ENCODE measurements around the gene ARSD. TPM values are rescaled to one million over a fixed set of nuclear protein-coding genes. Genes with fewer than 3 reads are reported as not detected.
A peak's percentile ranks its signal among the peaks of the same experiment; 100 is the strongest.
"Not testable (repeated sequence)": the region's sequence is repeated elsewhere in the genome, so short reads cannot be mapped to it uniquely, and the experiment has no call there.

Gene ARSD
- total and polyA plus RNA-seq, 12 donors = 4.2 to 19.0 (median 6.8) TPM

DNA sequence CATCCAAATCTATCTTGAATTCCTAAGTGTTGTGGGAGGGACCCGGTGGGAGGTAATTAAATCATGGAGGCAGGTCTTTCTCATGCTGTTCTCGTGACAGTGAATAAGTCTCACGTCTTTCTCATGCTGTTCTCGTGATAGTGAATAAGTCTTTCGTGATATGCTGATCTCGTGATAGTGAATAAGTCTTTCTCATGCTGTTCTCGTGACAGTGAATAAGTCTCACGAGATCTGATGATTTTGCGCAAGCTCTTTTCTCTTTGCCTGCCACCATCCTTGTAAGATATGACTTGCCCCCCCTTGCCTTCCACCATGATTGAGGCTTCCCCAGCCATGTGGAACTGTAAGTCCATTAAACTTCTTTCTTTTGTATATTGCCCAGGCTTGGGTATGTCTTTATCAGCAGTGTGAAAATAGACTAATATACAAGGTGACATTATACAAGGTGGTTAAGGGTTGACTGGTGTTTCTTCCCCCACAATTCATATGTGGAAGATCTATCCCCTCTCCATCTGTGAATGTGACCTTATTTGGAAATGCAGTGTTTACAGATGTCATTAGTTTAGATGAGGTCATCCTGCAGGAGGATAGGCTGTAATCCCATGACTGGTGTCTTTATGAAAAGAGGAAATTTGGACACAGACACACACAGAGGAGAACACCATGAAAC, 27.6 kb downstream of the ARSD start:
- DNase-seq = no peak
- H3K4me1 ChIP-seq = peaks cover 0 to 17% (median 0%) of the 10 kb centered on the region in 9 donors
- H3K9me3 ChIP-seq = peaks cover 0 to 20% (median 0%) of the 10 kb centered on the region in 11 donors
- no peak overlapping the region for H3K27ac ChIP-seq
- H3K4me3 ChIP-seq = no peak overlapping the region
- peaks cover 0 to 8% (median 0%) of the 10 kb centered on the region in 9 donors for H3K36me3 ChIP-seq
- no peak for ATAC-seq
- TF ChIP-seq, protein P1, sequence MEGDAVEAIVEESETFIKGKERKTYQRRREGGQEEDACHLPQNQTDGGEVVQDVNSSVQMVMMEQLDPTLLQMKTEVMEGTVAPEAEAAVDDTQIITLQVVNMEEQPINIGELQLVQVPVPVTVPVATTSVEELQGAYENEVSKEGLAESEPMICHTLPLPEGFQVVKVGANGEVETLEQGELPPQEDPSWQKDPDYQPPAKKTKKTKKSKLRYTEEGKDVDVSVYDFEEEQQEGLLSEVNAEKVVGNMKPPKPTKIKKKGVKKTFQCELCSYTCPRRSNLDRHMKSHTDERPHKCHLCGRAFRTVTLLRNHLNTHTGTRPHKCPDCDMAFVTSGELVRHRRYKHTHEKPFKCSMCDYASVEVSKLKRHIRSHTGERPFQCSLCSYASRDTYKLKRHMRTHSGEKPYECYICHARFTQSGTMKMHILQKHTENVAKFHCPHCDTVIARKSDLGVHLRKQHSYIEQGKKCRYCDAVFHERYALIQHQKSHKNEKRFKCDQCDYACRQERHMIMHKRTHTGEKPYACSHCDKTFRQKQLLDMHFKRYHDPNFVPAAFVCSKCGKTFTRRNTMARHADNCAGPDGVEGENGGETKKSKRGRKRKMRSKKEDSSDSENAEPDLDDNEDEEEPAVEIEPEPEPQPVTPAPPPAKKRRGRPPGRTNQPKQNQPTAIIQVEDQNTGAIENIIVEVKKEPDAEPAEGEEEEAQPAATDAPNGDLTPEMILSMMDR (IDR thresholded peaks at IDR 0.05) = no peak
- H3K27me3 ChIP-seq = peaks cover 0 to 3% (median 0%) of the 10 kb centered on the region in 7 donors
- WGBS, 2 donors = 91 to 92% methylated on average over 9 of the region's 9 CpGs
- intact Hi-C loops (cut with DNase I) = no loop called here

DNA sequence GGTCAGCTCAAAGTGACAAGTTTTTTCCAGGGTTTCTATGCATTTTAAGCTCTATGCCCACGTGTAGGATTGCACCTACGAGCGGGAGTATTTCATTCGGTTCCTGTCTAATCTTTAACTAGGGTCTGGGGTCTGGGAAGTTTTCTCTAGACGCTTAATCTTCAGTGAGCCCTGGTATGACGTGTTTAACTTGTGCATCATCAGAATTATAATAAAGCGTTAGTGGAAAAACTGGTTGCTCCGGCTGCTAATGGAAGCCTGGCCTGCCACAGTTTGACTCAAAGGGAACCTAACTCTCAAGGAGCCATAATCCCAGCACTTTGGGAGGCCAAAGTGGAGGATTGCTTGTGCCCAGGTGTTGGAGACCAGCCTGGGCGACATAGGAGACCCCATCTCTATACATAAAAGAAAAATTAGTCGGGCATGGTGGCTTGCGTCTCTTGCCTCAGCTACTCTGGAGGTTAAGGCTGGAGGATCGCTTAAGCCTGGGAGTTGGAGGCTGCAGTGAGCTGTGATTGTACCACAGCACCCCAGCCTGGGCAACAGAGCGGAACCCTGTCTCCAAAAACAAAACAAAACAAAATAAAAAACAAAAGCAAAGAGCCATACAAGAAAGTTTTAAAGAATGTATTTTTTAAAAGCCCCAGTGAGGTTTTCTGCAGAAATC, 30.2 kb downstream of the ARSD start:
- Histone ChIP-seq H3K4me1 (peaks cover 0 to 23% (median 0%) of the 10 kb centered on the region in 9 donors), H3K4me3 (no peak overlapping the region), H3K36me3 (no peaks in the 10 kb centered on the region), H3K27me3 (peaks cover 0 to 3% (median 0%) of the 10 kb centered on the region in 7 donors), H3K27ac (no peak overlapping the region), H3K9me3 (peaks cover 0 to 13% (median 0%) of the 10 kb centered on the region in 11 donors)
- ATAC-seq (no peak), DNase-seq (no peak)
- intact Hi-C loops (cut with DNase I) = no loop called here
- TF ChIP-seq, protein P1 (IDR thresholded peaks at IDR 0.05) = no peak
- WGBS, 2 donors = 88 to 89% methylated on average over 13 of the region's 13 CpGs

DNA sequence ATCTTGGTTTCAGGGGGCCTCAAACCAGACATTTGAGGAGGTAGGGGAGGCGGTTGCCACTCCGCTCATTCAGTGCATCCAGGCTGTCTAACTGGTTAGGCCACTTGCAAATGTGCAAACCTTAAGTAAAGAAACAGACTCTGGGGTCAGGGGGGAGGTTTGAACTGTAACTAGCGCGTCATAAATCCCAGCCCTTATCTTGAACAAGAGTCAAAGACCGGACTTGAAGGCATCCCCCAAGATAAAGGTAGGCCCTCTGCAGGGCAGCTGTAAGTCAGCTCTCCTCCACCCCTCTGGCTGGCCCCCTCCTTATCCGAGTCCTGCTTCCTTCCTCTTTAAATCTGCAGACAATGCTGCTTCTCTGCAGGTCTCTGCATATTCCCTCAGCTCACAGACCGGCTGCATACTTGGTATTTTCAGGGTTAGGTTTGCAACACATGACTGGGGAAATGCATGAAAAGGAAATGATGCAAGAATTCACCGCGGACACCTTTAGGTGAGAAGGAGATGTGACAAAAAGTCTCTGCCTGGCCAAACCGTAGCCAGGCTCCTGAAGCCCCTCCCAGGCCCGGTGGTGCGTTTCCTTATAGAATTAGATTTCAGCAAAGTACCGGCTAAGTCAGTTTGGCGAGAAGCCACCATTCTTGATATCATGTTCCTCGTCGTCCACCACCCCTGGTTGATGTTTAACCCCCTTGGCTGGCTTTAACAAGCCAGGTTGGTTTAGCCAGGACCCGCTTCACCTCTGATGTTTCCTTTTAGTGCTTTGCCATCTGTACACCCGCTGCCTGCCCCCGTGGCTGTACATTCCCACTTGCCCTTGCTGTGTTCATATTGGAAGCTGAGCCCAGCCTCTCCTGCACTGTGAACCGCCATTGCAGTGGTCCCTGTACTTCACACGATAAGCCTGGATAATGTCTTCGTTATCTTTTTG, 31.2 kb downstream of the ARSD start:
- 21 to 24% methylated on average over 22 of the region's 22 CpGs for WGBS, 2 donors
- H3K36me3 ChIP-seq; H3K27me3 ChIP-seq; intact Hi-C loops (cut with DNase I); H3K9me3 ChIP-seq; DNase-seq; H3K27ac ChIP-seq: not testable (repeated sequence)
- Histone ChIP-seq H3K4me1 (peaks cover 0 to 23% (median 0%) of the 10 kb centered on the region in 9 donors), H3K4me3 (peak overlapping the region in 1 of 10 donors; percentile 12)
- peak in 3 of 8 donors; percentile 16 to 39 (median 28) for ATAC-seq

DNA sequence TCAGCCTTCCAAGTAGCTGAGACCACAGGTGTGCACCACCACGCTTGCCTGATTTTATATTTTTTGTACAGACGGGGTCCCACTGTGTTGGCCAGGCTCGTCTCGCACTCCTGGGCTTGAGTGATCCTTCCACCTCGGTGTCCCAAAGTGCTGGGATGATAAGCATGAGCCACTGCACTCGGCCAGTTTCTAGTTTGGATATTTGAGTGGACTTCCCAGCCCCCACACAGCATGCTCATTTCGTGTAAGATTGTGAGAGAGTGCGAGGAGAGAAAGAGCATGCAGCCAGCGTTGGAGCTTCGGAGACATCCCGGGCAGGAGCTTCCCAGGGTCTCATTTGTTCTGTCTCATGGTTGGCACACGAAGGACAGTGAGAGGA, 31.8 kb downstream of the ARSD start:
- Histone ChIP-seq H3K4me3 (no peak overlapping the region), H3K27ac (no peak overlapping the region), H3K9me3 (no peaks in the 10 kb centered on the region), H3K27me3 (peaks cover 0 to 3% (median 0%) of the 10 kb centered on the region in 7 donors), H3K36me3 (no peaks in the 10 kb centered on the region), H3K4me1 (peaks cover 0 to 23% (median 0%) of the 10 kb centered on the region in 9 donors)
- no peak for ATAC-seq
- WGBS, 2 donors = 78 to 81% methylated on average over 12 of the region's 12 CpGs
- intact Hi-C loops (cut with DNase I) = no loop called here
- no peak for DNase-seq
- TF ChIP-seq, protein P1 (IDR thresholded peaks at IDR 0.05) = no peak
